DMS153 treated with DMSO at 0.1 percent for 48 hours (cell line): ENCODE data around the gene ZNF362.
A peak's percentile ranks its signal among the peaks of the same experiment; 100 is the strongest.

Experiments
- DNase-seq: peaks from one replicate; lab custom pipeline; 2025; ENCODE audit not compliant: unreplicated experiment; lab: John Stamatoyannopoulos, UW

Gene ZNF362

DNA sequence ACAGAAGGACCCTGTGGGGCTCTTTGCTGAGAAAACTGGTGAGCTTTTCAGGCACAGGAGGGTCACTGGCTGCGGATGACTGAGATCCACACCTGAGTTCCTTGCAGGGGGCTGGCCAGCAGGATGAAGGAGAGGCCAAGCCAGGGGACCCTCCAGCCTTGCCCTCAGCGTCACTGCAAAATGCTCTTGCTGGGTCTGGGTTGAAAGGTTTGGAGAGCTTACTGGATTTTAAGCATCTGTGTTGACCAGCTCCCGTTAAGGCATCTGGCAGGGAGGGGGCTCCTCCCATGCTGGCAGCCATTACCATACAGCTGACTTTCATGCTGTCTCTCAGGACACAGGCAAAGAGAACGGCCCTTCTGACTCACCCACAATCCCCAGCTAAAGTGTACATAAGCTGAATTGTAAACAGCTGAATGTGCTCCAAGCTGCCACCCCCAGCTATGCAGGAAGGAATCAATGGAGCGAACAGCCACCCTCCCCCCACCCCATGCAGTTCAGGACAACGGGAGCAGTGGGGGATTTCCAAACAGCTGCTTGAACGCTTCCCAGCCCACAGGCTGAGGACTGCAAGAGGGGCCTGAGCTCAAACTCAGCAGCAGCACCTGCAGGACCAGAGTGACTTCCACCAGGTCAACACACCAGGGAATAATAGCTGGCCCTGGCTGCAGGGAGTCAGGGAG, 85.9 kb downstream of the ZNF362 start:
- peak; percentile 98 for DNase-seq

DNA sequence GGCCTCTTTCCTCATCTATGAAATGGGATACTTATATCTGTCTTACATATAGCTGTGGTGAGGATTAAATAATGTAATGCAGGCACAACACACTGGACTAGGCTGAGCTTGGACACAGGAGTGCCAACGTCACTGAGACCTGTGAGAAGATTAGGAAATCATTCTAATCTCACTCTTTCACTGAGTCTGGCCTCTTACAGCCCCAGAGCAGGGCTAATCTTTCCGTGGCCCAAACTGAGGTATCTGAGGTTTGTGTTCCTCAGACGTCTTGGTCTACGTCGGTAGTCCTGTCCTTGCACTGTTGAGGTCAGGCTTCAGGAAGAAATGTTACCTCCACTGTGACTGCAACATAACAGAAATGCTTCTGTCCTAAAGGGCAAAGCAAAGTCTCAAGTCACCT, 87.2 kb downstream of the ZNF362 start:
- no peak for DNase-seq

DNA sequence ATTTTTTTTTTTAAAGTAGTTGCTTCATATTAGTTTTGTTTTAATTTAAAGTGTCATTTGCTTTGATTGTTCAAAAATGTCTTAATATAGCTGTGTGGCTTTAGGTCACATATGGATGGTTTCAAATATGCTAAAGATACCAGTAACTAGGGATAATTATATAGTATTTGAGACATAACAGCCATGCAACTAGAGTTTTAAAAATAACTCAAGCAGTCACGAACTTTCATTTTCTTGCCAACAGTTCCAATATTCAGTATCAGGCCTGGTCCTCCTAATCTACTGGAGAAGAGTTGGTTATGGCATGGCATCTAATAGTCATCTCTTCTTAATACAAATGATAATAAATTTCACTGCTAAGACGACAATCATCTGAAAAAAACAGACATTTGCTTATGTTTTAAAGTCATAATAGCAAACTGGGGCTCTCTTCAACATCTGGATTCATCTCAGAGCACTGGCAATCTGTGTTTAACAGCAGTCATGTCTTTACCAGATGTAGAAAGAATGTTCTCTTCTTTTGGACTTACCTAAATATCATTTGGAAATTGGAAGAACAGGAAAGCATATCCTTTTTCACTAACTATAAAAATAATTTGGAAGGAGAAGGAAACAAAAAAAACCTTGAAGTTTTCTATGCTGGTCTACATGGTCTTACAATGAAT, 88.7 kb downstream of the ZNF362 start:
- DNase-seq = no peak

DNA sequence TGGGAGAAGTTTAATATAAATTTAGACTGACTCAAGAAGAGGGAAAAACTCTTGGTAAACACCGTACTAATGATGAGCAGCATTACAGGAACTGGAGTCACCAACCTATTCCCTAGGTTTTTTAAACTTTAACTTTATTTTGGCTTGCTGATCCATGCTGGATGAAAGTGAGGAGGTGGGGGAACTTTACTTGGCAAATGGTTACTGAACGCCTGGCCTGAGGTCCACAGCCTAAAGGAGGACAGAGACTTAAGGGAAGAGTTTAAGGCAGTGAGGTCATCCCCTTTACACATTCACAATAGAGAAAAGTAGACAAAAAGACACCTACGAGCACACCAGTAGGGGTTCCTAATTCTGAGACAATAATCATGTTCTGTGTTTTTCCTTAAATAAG, 90.2 kb downstream of the ZNF362 start:
- no peak for DNase-seq

DNA sequence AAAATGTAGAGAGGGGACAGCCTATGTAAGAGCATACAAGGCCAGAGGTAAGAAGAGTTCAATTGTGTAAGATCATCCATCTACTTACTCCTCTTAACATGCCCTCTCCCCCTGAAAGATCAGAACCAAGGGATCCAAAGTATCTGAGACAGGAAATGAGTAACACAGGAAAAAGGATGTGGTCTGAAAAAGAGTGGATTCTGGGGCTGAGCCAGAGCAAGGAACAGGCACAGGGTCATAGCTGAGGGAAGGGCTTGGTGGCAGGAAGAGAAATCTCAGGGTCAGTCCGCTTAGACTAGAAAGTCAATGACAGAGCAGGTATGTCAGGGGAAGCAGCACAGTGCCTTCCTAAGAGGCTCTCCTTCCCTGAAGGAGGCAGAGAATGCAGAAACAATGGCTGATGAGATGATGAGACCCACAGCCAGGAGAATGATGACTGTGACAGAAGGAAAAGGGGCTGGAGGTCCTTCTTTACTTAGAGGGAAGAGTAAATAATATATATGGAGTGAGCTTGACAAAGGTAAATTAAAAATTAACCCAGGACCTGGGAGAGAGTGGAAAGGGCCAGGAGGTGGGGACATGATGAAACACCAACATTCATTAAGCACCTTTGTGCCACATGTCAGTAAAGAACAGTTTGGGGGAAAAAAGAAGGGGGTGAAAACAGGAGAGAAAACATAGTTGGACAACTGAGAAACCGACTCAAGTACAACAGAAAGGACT, 90.8 kb downstream of the ZNF362 start:
- no peak for DNase-seq

DNA sequence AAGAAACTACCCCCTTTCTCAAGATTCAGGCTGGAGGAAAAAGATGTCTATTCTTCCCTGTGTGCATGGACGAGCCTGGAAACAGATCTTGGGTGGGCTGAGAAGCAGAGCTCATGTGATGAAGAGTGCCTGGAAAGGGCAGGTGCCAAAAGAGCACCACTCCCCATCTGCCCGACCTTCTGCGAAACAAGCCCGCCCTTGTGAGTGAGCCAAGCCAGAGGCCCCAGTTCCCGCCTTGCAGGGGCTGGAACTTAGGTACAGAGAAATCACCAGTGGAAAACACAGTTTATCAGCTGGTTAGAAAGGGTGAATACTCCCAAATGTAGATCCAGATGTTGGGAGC, 91.3 kb downstream of the ZNF362 start:
- DNase-seq = no peak

DNA sequence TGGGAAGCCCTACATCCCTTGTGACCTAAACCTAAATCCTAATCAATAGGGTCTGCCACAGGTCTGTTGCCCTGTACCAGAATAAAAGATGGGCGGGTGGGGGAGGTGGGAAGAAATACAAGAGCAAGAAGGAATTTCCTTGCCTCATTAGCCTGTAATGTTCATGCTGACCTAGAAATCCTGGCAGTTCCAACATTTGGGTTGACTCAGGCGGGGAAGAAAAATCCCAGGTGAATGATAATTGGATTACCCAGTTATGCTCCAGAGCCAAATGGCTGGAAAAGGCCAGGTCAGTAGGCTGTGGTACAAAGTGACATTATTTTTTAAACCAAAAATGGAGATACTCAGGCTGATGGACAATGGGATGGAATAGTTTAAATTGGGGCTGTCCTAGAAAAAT, 91.9 kb downstream of the ZNF362 start:
- no peak for DNase-seq

DNA sequence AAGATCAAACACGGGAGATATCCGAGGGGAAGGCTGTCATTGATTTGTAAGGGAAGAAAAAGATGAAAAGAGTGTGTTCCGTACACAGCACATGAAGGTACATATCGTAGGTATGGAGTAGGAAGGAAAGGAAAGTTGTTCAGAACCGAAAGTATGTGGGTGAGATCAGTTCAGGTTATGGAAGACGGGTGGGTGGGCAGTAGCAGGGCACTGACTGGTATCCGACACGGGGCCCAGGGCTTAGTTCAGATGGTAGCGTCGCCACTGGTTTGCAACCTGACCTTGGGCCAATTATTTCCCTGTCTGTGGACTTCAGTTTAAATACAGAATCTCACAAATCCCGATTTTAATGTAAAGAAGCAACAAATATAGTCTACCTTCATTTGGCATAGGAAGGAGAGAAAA, 92.4 kb downstream of the ZNF362 start:
- no peak for DNase-seq

DNA sequence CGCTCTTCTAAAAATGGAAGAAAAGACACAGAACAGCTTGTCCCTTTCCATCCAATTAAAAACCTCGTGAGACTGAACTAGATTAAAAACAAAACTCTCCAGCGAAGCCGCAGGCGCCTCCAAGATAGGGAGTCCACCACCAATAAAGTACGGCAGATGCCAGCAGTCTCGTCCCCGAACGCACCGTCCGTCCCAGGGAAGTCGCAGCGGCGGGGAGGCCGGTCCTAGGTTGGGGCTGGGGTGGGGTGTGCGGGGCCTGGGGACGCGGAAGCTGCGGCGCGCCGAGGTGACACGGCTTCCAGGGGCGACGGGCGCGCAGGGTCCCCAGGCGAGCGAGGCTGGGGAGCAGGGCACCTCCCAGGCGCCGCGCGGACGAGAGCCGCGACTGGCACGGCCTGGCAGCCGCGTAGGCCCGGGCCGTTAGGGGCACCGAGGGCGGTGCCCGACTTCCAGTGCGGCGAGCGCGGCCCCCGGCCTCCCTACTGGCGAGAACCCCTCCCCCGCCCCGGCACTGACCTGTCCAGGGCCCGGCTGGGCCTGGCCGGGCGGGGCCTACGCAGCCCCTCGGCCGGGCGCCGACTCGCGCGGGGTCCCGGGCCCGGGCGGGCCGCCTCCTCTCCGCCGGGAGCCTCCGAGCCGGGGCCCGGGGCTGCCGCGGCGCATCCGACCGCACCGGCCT, 92.9 kb downstream of the ZNF362 start:
- DNase-seq = no peak

DNA sequence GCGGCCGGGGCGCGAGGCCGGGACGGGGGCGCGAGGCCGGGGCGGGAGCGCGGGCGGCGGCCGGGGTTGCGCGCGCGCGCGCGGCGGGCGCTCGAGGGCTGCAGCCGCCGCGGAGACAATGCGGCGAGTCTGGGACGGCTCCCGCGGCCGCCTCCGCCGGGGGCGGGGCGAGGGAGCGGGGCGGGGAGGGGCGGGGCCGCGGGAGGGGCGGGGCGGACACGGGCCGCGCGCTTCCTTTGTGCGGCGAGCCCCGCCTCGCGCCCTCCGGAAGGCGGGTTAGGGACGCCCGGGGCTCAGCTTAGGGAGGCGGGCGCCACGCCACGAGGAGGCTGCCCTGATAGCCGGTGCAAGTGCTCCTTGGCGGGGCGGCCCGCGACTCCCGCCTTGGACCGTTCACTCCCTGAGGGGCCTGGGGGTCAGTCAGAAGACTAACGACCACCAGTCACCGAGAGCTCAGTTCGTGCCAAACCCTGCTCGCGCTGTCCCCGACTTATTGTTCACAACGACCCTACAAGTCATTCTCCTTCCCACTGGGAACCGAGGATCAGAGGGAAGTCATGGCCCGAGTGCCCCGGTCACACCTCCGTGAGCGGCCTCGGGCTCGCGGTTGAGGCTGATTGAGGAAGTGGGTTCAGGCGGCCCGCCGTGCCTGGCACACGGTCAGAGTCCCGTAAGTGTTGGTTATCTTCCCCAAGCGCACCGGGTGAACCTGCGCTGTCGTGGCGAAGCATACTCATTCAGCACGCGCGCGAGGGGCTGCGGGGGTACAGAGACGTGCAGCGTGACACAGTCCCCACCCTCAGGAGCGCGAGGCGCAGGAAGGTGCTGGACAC, 93.7 kb downstream of the ZNF362 start:
- peak; percentile 85 for DNase-seq
